Lower leg skin (tissue), 3 donors: ENCODE results near the gene ASF1B.

Experiments used
- POLR2A ChIP-seq, 2 donors: fragments of 450-650 bp; IDR thresholded peaks; one replicate each; pipeline ENCODE4 v1.6.1; 2016 to 2017; ENCODE audit warnings: antibody characterized with exemption in 2 of 2, mild to moderate bottlenecking in 1 of 2, moderate library complexity in 1 of 2
- TF ChIP-seq, protein P1 (sequence below), 3 donors: fragments of 450-650 bp; IDR thresholded peaks; one replicate each; pipeline ENCODE4 v1.5.1; 2016; ENCODE audit warnings: antibody characterized with exemption in 3 of 3, mild to moderate bottlenecking in 3 of 3, moderate library complexity in 2 of 3

DNA sequence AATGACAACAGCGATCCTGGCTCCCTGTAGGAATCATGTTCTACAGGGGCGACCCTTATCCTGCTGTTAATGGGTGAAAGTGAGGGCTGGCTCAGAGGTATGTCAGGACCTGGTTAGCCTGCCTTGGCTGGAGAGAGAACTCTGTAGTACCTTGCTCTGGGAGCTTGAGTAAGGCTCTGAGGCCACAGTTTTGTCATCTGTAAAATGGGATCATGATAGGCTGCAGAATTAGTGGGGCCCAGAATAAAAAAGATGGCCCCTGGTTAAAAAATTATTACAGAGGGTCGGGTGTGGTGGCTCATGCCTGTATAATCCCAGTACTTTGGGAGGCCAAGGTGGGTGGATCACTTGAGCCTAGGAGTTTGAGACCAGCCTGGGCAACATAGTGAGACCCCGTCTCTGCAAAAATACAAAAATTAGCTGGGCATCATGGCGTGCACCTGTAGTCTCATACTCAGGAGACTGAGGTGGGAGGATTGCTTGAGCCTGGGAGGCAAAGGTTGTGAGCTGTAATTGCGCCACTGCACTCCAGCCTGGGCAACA is 35.3 kb downstream of the ASF1B start:
- TF ChIP-seq, protein P1, sequence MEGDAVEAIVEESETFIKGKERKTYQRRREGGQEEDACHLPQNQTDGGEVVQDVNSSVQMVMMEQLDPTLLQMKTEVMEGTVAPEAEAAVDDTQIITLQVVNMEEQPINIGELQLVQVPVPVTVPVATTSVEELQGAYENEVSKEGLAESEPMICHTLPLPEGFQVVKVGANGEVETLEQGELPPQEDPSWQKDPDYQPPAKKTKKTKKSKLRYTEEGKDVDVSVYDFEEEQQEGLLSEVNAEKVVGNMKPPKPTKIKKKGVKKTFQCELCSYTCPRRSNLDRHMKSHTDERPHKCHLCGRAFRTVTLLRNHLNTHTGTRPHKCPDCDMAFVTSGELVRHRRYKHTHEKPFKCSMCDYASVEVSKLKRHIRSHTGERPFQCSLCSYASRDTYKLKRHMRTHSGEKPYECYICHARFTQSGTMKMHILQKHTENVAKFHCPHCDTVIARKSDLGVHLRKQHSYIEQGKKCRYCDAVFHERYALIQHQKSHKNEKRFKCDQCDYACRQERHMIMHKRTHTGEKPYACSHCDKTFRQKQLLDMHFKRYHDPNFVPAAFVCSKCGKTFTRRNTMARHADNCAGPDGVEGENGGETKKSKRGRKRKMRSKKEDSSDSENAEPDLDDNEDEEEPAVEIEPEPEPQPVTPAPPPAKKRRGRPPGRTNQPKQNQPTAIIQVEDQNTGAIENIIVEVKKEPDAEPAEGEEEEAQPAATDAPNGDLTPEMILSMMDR (IDR thresholded peaks at IDR 0.05), result no peak
- TF ChIP-seq POLR2A (IDR thresholded peaks at IDR 0.05), result no peak
